ENCODE measurements around the gene GPX4. TPM values are rescaled to one million over a fixed set of nuclear protein-coding genes. Genes with fewer than 3 reads are reported as not detected.

Gene GPX4
- total RNA-seq, 1 donor from 2014 or later = 354 TPM

DNA sequence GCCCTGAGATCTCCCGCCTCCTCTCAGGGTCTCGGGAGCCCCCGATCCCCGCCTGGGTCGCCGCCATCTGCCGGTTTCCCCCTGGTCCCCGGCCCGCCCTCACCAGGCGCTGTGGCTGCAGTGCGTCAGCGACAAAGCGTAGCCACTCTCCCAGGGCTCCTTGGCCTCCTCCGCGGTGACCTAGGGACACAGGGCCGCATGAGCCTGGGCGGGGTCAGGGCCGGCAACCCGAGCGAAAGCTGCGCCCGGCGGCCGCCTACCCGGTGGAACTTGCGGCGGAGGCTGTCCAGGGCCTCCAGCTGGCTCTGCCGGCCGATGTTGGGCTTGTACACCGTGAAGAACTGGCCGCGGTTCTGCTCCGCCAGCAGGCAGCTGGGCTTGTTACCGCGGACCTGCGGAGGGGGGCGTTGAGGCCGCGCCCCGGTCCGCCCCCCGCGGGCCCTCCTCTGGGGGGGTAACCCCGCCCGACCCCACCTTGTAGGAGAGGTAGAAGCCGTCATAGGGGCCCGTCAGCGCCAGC, 5.3 kb downstream of the GPX4 start:
- H3K27me3 Mint-ChIP-seq (ENCODE audit: unreplicated experiment) = no peaks in the 10 kb centered on the region
- H3K4me3 Mint-ChIP-seq (ENCODE audit: unreplicated experiment) = no peak overlapping the region
- TF ChIP-seq, protein P1, sequence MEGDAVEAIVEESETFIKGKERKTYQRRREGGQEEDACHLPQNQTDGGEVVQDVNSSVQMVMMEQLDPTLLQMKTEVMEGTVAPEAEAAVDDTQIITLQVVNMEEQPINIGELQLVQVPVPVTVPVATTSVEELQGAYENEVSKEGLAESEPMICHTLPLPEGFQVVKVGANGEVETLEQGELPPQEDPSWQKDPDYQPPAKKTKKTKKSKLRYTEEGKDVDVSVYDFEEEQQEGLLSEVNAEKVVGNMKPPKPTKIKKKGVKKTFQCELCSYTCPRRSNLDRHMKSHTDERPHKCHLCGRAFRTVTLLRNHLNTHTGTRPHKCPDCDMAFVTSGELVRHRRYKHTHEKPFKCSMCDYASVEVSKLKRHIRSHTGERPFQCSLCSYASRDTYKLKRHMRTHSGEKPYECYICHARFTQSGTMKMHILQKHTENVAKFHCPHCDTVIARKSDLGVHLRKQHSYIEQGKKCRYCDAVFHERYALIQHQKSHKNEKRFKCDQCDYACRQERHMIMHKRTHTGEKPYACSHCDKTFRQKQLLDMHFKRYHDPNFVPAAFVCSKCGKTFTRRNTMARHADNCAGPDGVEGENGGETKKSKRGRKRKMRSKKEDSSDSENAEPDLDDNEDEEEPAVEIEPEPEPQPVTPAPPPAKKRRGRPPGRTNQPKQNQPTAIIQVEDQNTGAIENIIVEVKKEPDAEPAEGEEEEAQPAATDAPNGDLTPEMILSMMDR (IDR thresholded peaks at IDR 0.05) = no peak
- peaks cover 29% of the 10 kb centered on the region for H3K4me1 Mint-ChIP-seq (ENCODE audit: unreplicated experiment)
- peaks cover 3% of the 10 kb centered on the region for H3K36me3 Mint-ChIP-seq (ENCODE audit: unreplicated experiment)
- H3K27ac Mint-ChIP-seq (ENCODE audit: unreplicated experiment) = no peak overlapping the region
- DNase-seq (ENCODE audit: extremely low spot score, unreplicated experiment) = no peak
- no peaks in the 10 kb centered on the region for H3K9me3 Mint-ChIP-seq (ENCODE audit: unreplicated experiment)

DNA sequence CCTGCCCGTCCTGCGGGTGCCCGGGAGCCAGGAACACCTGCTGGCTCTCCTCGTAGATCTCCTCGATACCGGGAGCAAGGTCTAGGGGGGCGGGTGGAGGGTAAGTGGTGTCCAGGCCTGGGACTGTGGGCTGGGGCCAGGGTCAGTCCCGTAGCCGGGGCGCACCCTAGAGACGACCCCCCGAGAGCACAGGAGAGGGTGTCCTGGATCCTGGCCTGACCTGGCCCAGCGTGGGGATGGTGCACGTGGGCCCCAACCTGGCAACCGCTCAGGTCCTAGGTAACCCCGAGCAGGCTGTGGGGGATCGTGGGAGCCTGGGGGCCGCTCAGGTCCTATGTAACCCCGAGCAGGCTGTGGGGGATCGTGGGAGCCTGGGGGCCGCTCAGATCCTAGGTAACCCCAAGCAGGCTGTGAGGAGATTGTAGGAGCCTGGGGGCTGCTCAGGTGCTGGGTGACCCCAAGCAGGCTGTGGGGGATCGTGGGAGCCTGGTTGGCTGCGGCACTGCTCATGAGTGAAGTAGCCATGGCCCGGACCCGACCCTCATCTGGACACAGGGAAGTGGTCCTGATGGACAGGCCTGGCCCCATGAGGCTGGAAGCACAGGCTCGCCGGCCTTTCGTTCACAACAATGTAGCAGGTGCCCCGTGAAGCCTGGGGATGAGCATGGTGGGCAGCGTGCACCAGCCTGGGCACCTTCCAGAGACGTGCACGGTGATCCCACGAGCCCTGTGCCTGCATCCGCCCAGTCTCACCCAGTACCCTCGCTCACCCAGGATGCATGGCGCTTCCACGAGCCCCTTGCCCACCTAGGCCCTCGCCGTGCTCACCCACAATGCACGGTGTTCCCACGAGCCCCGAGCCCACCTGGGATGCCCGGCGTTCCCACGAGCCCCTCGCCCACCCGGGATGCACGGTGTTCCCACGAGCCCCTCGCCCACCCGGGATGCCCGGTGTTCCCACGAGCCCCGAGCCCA, 6.2 kb downstream of the GPX4 start:
- TF ChIP-seq, protein P1 (IDR thresholded peaks at IDR 0.05) = no peak
- H3K9me3 Mint-ChIP-seq (ENCODE audit: unreplicated experiment) = no peaks in the 10 kb centered on the region
- no peak overlapping the region for H3K4me3 Mint-ChIP-seq (ENCODE audit: unreplicated experiment)
- no peaks in the 10 kb centered on the region for H3K27me3 Mint-ChIP-seq (ENCODE audit: unreplicated experiment)
- peaks cover 28% of the 10 kb centered on the region for H3K4me1 Mint-ChIP-seq (ENCODE audit: unreplicated experiment)
- H3K27ac Mint-ChIP-seq (ENCODE audit: unreplicated experiment) = no peak overlapping the region
- H3K36me3 Mint-ChIP-seq (ENCODE audit: unreplicated experiment) = peaks cover 3% of the 10 kb centered on the region
- no peak for DNase-seq (ENCODE audit: extremely low spot score, unreplicated experiment)

- DNase-seq (ENCODE audit: extremely low spot score, unreplicated experiment) = no peak
- peaks cover 3% of the 10 kb centered on the region for H3K36me3 Mint-ChIP-seq (ENCODE audit: unreplicated experiment)
- TF ChIP-seq, protein P1 (IDR thresholded peaks at IDR 0.05) = no peak
- H3K4me3 Mint-ChIP-seq (ENCODE audit: unreplicated experiment) = no peak overlapping the region
- no peak overlapping the region for H3K27ac Mint-ChIP-seq (ENCODE audit: unreplicated experiment)
- H3K4me1 Mint-ChIP-seq (ENCODE audit: unreplicated experiment) = peaks cover 21% of the 10 kb centered on the region
- no peaks in the 10 kb centered on the region for H3K9me3 Mint-ChIP-seq (ENCODE audit: unreplicated experiment)
- no peaks in the 10 kb centered on the region for H3K27me3 Mint-ChIP-seq (ENCODE audit: unreplicated experiment)
Observed at GRCh38 chr19:1110809-1111640, 7.2 kb downstream of the GPX4 start.

- Mint-ChIP-seq H3K36me3 (ENCODE audit: unreplicated experiment) (peaks cover 1% of the 10 kb centered on the region), H3K27ac (ENCODE audit: unreplicated experiment) (no peak overlapping the region), H3K27me3 (ENCODE audit: unreplicated experiment) (no peaks in the 10 kb centered on the region), H3K4me3 (ENCODE audit: unreplicated experiment) (no peak overlapping the region), H3K9me3 (ENCODE audit: unreplicated experiment) (no peaks in the 10 kb centered on the region), H3K4me1 (ENCODE audit: unreplicated experiment) (peaks cover 17% of the 10 kb centered on the region)
- TF ChIP-seq, protein P1 (IDR thresholded peaks at IDR 0.05) = no peak
- DNase-seq (ENCODE audit: extremely low spot score, unreplicated experiment) = no peak
Observed at GRCh38 chr19:1111641-1112267, 8.0 kb downstream of the GPX4 start.

All from osteocyte (in vitro differentiated cells).